ENCODE measurements around the gene RNF150.
"Not testable (repeated sequence)": the region's sequence is repeated elsewhere in the genome, so short reads cannot be mapped to it uniquely, and the experiment has no call there.

DNA sequence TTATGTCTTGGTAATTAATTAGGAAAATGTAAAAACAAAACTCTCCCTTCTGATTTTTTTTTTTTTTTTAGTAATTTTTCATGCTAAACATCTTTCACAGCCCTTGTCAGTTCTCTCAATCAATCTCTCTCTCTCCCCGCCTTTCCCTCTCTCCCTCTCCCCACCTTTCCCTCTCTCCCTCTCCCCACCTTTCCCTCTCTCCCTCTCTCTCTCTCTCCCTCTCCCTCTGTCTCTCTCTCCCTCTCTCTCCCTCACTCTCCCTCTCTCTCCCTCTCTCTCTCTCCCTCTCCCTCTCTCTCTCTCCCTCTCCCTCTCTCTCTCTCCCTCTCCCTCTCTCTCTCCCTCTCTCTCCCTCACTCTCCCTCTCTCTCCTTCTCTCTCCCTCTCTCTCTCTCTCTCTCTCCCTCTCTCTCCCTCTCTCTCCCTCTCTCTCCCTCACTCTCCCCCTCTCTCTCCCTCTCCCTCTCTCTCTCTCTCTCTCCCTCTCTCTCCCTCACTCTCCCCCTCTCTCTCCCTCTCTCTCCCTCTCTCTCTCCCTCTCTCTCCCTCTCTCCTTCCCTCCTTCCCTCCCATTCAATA is 322.6 kb downstream of the RNF150 start:
- TF ChIP-seq ZEB2 (tag by site-specific recombination; IDR thresholded peaks at IDR 0.05): not testable (repeated sequence)
- TF ChIP-seq, protein P1, sequence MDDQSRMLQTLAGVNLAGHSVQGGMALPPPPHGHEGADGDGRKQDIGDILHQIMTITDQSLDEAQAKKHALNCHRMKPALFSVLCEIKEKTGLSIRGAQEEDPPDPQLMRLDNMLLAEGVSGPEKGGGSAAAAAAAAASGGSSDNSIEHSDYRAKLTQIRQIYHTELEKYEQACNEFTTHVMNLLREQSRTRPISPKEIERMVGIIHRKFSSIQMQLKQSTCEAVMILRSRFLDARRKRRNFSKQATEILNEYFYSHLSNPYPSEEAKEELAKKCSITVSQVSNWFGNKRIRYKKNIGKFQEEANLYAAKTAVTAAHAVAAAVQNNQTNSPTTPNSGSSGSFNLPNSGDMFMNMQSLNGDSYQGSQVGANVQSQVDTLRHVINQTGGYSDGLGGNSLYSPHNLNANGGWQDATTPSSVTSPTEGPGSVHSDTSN (CRISPR knock-in tag; IDR thresholded peaks at IDR 0.05): not testable (repeated sequence)
